Sigmoid colon (tissue), 7 donors: ENCODE results near the gene MRC1. TPM values are rescaled to one million over a fixed set of nuclear protein-coding genes. Genes with fewer than 3 reads are reported as not detected.

ENCODE experiments used
- DNase-seq: peaks from one replicate; pipeline ENCODE4 v3.0.0-alpha.2; 2019
- H3K27ac ChIP-seq, 4 donors: fragments of 200-600 bp; sonication (generic); one replicate each; pipeline ENCODE4 v1.5.1; 2016 to 2019; ENCODE audit warnings: mild to moderate bottlenecking in 1 of 4
- H3K27me3 ChIP-seq, 3 donors: fragments of 200-600 bp; sonication (generic); one replicate each; pipeline ENCODE4 v1.5.1; 2019; ENCODE audit warnings: mild to moderate bottlenecking in 1 of 3
- H3K36me3 ChIP-seq, 4 donors: fragments of 200-600 bp; sonication (generic); one replicate each; pipeline ENCODE4 v1.5.1; 2016 to 2019
- H3K4me1 ChIP-seq, 4 donors: fragments of 200-600 bp; sonication (generic); one replicate each; pipeline ENCODE4 v1.5.1; 2017 to 2019
- H3K4me3 ChIP-seq, 4 donors: fragments of 200-600 bp; sonication (generic); one replicate each; pipeline ENCODE4 v1.5.1; 2017 to 2019; ENCODE audit warnings: mild to moderate bottlenecking in 2 of 4, moderate library complexity in 1 of 4
- H3K9me3 ChIP-seq, 4 donors: fragments of 200-600 bp in 3 of 4; sonication (generic) in 3 of 4; one replicate each; pipeline versions ENCODE4 v1.5.1 to v1.6.1; 2013 to 2019
- EP300 ChIP-seq, 4 donors: sonication (generic); formaldehyde crosslinking; IDR thresholded peaks; one replicate each; pipeline ENCODE4 v1.6.1; 2017; ENCODE audit warnings: antibody characterized with exemption in 4 of 4
- POLR2A ChIP-seq, 2 donors: fragments of 450-650 bp; IDR thresholded peaks; one replicate each; pipeline ENCODE4 v1.6.1; 2016; ENCODE audit warnings: antibody characterized with exemption in 2 of 2, mild to moderate bottlenecking in 2 of 2, moderate library complexity in 2 of 2
- POLR2AphosphoS5 ChIP-seq, 4 donors: sonication (generic); formaldehyde crosslinking; IDR thresholded peaks; one replicate each; pipeline ENCODE4 v1.6.1; 2017; ENCODE audit warnings: antibody characterized with exemption in 4 of 4
- WGBS, 2 donors: extraction: QIAGEN DNeasy Blood & Tissue Kit; methylation state at CpG; one replicate each; pipeline ENCODE4 v1.1.7; 2013; 5-methylcytosine and 5-hydroxymethylcytosine counted together
- intact Hi-C: fragments of 100-400 bp; cut with DNase I; formaldehyde crosslinking; loops from one replicate; pipeline ENCODE4 v1.15.1; 2023
- polyA plus RNA-seq, 3 donors: library from polyadenylated mRNA; stranded (reverse); fragments of 200-250 nt; gene quantifications; one replicate each; pipeline ENCODE4 v1.2.3, GENCODE V29; 2013
- total RNA-seq, 4 donors: library from RNA; depleted of rRNA; stranded (reverse); fragments of >200 nt; gene quantifications; one replicate each; pipeline ENCODE4 v1.1.0, GENCODE V29; 2016
- TF ChIP-seq, protein P1 (sequence below), 4 experiments: fragments of 450-650 bp in 3 of 4; fragments of 200-600 bp in 1 of 4; IDR thresholded peaks; one replicate each; pipeline ENCODE4 v1.5.1; 2016 to 2019; ENCODE audit warnings: antibody characterized with exemption in 4 of 4, mild to moderate bottlenecking in 3 of 4, moderate library complexity in 2 of 4
- donor health status: healthy with polysubstance abuse.
- donor health status: Bipolar disorder and iron deficiency.
- donor health status: healthy.

The MRC1 gene
- total and polyA plus RNA-seq, 7 donors, result 5.4 to 71.7 (median 28.0) TPM

DNA sequence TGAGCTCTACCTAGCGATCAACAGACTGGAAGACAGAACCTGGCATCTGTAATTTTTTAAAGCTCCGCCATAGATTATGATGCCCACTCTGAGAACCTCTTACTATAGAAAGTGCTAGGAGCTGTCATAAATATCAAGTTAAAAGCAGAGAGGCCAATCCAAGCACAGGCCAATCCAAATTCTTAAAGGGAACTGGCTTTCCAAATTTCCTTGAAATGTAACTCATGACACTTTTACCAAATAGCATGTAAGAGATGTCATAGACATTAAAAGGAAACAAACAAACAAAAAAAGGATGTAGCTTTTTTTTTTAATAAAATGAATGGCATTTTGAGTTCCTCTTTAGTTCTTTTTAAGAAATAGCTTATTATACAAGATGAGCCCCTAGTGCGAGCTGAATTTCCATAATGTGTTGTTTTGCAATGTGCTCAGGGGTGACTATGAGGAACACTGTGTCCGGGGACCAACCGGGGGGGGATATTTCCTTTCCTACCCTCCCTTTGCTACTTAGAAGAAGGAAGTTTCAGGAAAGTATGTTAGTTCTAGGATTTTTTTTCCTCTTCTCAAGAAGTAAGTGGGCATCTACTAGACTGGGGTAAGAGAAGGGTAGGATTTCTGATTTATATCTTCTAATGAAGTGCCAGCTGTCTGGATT lies 23.7 kb upstream of the MRC1 start:
- peak; percentile 73 for DNase-seq
- TF ChIP-seq, protein P1, sequence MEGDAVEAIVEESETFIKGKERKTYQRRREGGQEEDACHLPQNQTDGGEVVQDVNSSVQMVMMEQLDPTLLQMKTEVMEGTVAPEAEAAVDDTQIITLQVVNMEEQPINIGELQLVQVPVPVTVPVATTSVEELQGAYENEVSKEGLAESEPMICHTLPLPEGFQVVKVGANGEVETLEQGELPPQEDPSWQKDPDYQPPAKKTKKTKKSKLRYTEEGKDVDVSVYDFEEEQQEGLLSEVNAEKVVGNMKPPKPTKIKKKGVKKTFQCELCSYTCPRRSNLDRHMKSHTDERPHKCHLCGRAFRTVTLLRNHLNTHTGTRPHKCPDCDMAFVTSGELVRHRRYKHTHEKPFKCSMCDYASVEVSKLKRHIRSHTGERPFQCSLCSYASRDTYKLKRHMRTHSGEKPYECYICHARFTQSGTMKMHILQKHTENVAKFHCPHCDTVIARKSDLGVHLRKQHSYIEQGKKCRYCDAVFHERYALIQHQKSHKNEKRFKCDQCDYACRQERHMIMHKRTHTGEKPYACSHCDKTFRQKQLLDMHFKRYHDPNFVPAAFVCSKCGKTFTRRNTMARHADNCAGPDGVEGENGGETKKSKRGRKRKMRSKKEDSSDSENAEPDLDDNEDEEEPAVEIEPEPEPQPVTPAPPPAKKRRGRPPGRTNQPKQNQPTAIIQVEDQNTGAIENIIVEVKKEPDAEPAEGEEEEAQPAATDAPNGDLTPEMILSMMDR (IDR thresholded peaks at IDR 0.05), result no peak
- TF ChIP-seq POLR2A (IDR thresholded peaks at IDR 0.05), result no peak
- TF ChIP-seq EP300 (IDR thresholded peaks at IDR 0.05), result no peak
- TF ChIP-seq POLR2AphosphoS5 (IDR thresholded peaks at IDR 0.05), result no peak
- 72 to 91% methylated on average over 5 of the region's 5 CpGs for WGBS, 2 donors

DNA sequence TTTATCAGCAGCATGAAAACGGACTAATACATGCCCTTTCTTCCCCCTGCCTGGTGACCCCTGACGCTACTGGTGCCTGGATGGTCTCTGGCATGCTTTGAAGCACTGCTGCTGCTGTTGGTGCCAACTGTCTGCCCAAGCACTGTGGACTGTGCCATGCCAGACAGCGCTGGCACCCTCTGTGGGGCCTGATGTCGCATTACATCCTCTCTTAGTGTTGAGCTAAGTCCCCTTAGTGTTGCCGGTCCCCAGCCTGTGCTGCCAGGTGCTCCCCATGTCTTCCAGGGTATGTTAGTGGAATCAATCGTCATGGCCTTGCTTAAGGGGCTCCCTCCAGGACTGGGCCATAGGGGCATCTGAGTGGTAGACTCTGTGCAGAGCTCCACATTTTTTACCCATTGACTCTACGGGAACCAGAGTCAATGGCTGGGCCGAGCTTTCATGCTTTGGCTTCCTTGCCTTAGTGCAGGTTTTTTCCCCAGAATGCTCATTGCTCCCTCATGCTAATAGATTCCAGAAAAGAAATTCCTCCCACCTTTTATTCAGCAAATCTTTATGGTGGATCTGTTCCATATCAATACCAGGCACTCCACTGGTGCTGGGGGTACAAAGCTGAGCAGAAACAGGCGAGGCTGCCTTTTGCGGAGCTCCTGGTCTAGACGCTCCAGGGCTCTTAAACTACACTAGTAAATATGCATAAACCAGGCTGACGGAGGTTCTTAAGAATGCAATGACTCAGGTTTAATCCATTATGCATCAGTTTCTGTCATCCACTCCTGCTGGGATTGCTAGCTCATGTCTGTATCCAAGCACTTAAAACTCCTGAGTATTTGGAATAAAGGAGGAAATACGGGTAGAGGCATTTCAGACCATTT lies 21.8 kb upstream of the MRC1 start:
- no peaks in the 10 kb centered on the region for H3K27me3 ChIP-seq
- no peaks in the 10 kb centered on the region for H3K36me3 ChIP-seq
- no peak for DNase-seq
- intact Hi-C loops, result no loop called here
- peak overlapping the region in 1 of 4 donors; percentile 35 for H3K27ac ChIP-seq
- no peak for TF ChIP-seq EP300 (IDR thresholded peaks at IDR 0.05)
- no peak for TF ChIP-seq POLR2A (IDR thresholded peaks at IDR 0.05)
- TF ChIP-seq, protein P1 (IDR thresholded peaks at IDR 0.05), result no peak
- no peak for TF ChIP-seq POLR2AphosphoS5 (IDR thresholded peaks at IDR 0.05)
- H3K4me1 ChIP-seq, result peaks cover 0 to 20% (median 15%) of the 10 kb centered on the region in 4 donors
- WGBS, 2 donors, result 89 to 93% methylated on average over 13 of the region's 13 CpGs
- H3K9me3 ChIP-seq, result no peaks in the 10 kb centered on the region
- no peak overlapping the region for H3K4me3 ChIP-seq

More for the DNA sequence above, 23.7 kb upstream of the MRC1 start:
- Histone ChIP-seq H3K27ac (peak overlapping the region in 2 of 4 donors; percentile 44 to 46), H3K27me3 (no peaks in the 10 kb centered on the region), H3K4me1 (peaks cover 0 to 20% (median 15%) of the 10 kb centered on the region in 4 donors), H3K36me3 (no peaks in the 10 kb centered on the region), H3K9me3 (no peaks in the 10 kb centered on the region), H3K4me3 (no peak overlapping the region)
- intact Hi-C loops, result no loop called here

DNA sequence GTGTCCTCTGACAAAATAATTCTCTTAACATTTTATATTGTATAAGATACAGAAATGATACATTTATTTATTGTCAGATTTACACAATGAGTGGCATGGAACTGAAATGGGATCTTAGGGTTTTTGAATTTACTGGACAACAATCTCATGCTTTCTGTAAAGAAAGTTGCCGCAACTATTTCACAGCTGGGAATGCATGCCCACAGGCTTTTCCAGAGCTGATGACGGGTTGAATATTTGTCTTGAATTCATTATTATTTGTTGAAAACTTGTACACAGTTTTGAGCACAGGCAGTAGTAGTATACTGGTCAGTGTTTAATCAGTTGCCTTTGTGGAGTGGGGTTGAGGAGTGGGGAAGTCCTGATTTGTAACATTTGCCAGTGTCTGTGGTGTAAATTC lies 20.5 kb upstream of the MRC1 start:
- intact Hi-C loops, result no loop called here
- no peak for DNase-seq
- H3K27me3 ChIP-seq, result no peaks in the 10 kb centered on the region
- no peak overlapping the region for H3K27ac ChIP-seq
- WGBS, 2 donors, result 92 to 94% methylated on average over 2 of the region's 2 CpGs
- peaks cover 0 to 11% (median 6%) of the 10 kb centered on the region in 4 donors for H3K4me1 ChIP-seq
- no peak overlapping the region for H3K4me3 ChIP-seq
- no peaks in the 10 kb centered on the region for H3K36me3 ChIP-seq
- TF ChIP-seq EP300 (IDR thresholded peaks at IDR 0.05) (no peak), POLR2A (IDR thresholded peaks at IDR 0.05) (no peak), POLR2AphosphoS5 (IDR thresholded peaks at IDR 0.05) (no peak)
- TF ChIP-seq, protein P1 (IDR thresholded peaks at IDR 0.05), result no peak
- H3K9me3 ChIP-seq, result no peaks in the 10 kb centered on the region

DNA sequence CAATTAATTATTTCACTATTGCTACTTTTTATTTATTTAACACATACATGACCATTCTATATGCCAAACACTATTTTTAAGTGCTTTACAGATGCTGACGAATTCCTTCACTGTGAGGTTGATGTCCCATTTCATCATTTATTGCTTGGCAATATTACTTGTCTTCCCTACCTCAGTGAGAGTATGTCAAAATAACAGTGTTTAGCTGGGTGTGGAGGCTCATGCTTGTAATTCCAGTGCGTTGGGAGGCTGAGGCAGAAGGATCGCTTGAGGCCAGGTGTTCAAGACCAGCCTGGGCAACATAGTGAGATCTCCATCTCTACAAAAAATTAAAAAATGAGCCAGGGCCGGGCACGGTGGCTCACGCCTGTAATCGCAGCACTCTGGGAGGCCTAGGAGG lies 19.8 kb upstream of the MRC1 start:
- no peaks in the 10 kb centered on the region for H3K36me3 ChIP-seq
- H3K4me3 ChIP-seq, result no peak overlapping the region
- 97 to 98% methylated on average over 7 of the region's 7 CpGs for WGBS, 2 donors
- H3K4me1 ChIP-seq, result peaks cover 0 to 9% (median 3%) of the 10 kb centered on the region in 4 donors
- H3K27me3 ChIP-seq, result no peaks in the 10 kb centered on the region
- no peak overlapping the region for H3K27ac ChIP-seq
- H3K9me3 ChIP-seq, result no peaks in the 10 kb centered on the region
- DNase-seq, result no peak
- intact Hi-C loops, result no loop called here
- TF ChIP-seq, protein P1 (IDR thresholded peaks at IDR 0.05), result no peak
- TF ChIP-seq POLR2AphosphoS5 (IDR thresholded peaks at IDR 0.05), result no peak
- TF ChIP-seq EP300 (IDR thresholded peaks at IDR 0.05), result no peak
- no peak for TF ChIP-seq POLR2A (IDR thresholded peaks at IDR 0.05)
